K562 (cell line): Measurements from ENCODE around the gene ATP13A4. TPM values are rescaled to one million over a fixed set of nuclear protein-coding genes. Genes with fewer than 3 reads are reported as not detected.
A peak's percentile ranks its signal among the peaks of the same experiment; 100 is the strongest.

Experiments
- ARID1B ChIP-seq: fragments of 450-650 bp; IDR thresholded peaks from 2 replicates; pipeline ENCODE4 v1.6.1; 2016; ENCODE audit warnings: antibody characterized with exemption, mild to moderate bottlenecking, inconsistent platforms
- BRF1 ChIP-seq: IDR thresholded peaks from 3 replicates; pipeline ENCODE4 v1.6.1; 2011; ENCODE audit warnings: borderline replicate concordance, mild to moderate bottlenecking; ENCODE audit not compliant: insufficient read length; ENCODE audit errors: extremely low read depth
- CBX1 ChIP-seq: sonication (generic); IDR thresholded peaks from 2 replicates; pipeline ENCODE4 v1.6.1; 2016; ENCODE audit warnings: antibody characterized with exemption, low read depth, mild to moderate bottlenecking
- CEBPG ChIP-seq, 3 experiments: fragments of 200-800 bp in 1 of 3; sonication (Bioruptor generic) in 1 of 3; sonication (generic) in 1 of 3; formaldehyde crosslinking in 1 of 3; IDR thresholded peaks in 2 of 3; conservative IDR thresholded peaks in 1 of 3; 2 replicates each; pipeline versions ENCODE4 v1.6.1 to v1.8.0; 2016 to 2022; ENCODE audit warnings: missing compliant biosample characterization in 2 of 3, missing genetic modification characterization in 2 of 3, mild to moderate bottlenecking in 1 of 3, missing genetic modification reagents in 1 of 3
- NFE2 ChIP-seq: IDR thresholded peaks from 2 replicates; pipeline ENCODE4 v1.6.1; 2014; ENCODE audit warnings: antibody characterized with exemption, low read depth
- RBM25 ChIP-seq: fragments of 200-400 bp; formaldehyde crosslinking; IDR thresholded peaks from 2 replicates; pipeline ENCODE4 v1.6.1; 2018; ENCODE audit warnings: low read length, low read depth, moderate library complexity; ENCODE audit not compliant: severe bottlenecking
- RBM39 ChIP-seq: fragments of 200-400 bp; formaldehyde crosslinking; optimal IDR thresholded peaks from 2 replicates; pipeline ENCODE3; 2018; ENCODE audit warnings: low read depth, low read length
- SIRT6 ChIP-seq: IDR thresholded peaks from one replicate; pipeline ENCODE4 v1.6.1; 2012; ENCODE audit warnings: low read depth, mild to moderate bottlenecking, control low read depth, inconsistent platforms, low read length, moderate library complexity
- SREBF1 ChIP-seq: fragments of 150-350 bp; IDR thresholded peaks from 2 replicates; pipeline ENCODE4 v1.6.1; 2014; ENCODE audit warnings: antibody characterized with exemption, low read depth, low read length, borderline replicate concordance
- TEAD4 ChIP-seq, 2 experiments: sonication (generic) in 1 of 2; formaldehyde crosslinking in 1 of 2; IDR thresholded peaks; 2 replicates each; pipeline versions ENCODE4 v1.6.1 to v1.8.0; 2012 to 2022; ENCODE audit warnings: borderline replicate concordance in 1 of 2, inconsistent platforms in 1 of 2, low read length in 1 of 2, mild to moderate bottlenecking in 1 of 2, missing genetic modification reagents in 1 of 2
- TRIM24 ChIP-seq, 2 experiments: fragments of 450-650 bp; IDR thresholded peaks; 2 replicates each; pipeline ENCODE4 v1.6.1; 2016
- ZNF507 ChIP-seq: conservative IDR thresholded peaks from 2 replicates; pipeline ENCODE4 v1.6.1; 2017; ENCODE audit warnings: missing genetic modification characterization, missing compliant biosample characterization
- ZNF561 ChIP-seq: fragments of 450-650 bp; formaldehyde crosslinking; conservative IDR thresholded peaks from 2 replicates; pipeline ENCODE4 v1.4.0; 2020; ENCODE audit warnings: mild to moderate bottlenecking, moderate library complexity
- ZSCAN29 ChIP-seq: fragments of 450-650 bp; IDR thresholded peaks from 2 replicates; pipeline ENCODE4 v1.6.1; 2017
- polyA plus RNA-seq, 8 experiments: library from polyadenylated mRNA; depleted of rRNA in 4 of 8; stranded (reverse) in 5 of 8; unstranded in 3 of 8; fragments of >200 nt; fragmentation: Nextera tagmentation in 2 of 8; fragmentation: Illumina TruSeq in 1 of 8; extraction: Ambion mirVana in 2 of 8; extraction: Trizol in 1 of 8; gene quantifications; 2 replicates each; pipeline versions ENCODE4 v1.2.1 to v1.2.3, GENCODE V29; 2011 to 2014; ENCODE audit warnings: inconsistent platforms in 1 of 8, missing spikeins in 1 of 8
- total RNA-seq, 7 experiments: library from RNA; depleted of rRNA in 6 of 7; stranded (reverse); fragments of >200 nt in 6 of 7; fragmentation: Illumina TruSeq in 2 of 7; extraction: Trizol in 2 of 7; gene quantifications; 2 replicates each; pipeline versions ENCODE4 v1.2.1 to v1.2.3, GENCODE V29; 2011 to 2021; ENCODE audit warnings: low replicate concordance in 1 of 7
- TF ChIP-seq, protein P1 (sequence below): sonication (generic); formaldehyde crosslinking; IDR thresholded peaks from 2 replicates; pipeline ENCODE4 v1.8.0; 2023; ENCODE audit warnings: mild to moderate bottlenecking, missing genetic modification reagents
- TF ChIP-seq, protein P2 (sequence below): fragments of 450-650 bp; IDR thresholded peaks from 2 replicates; pipeline ENCODE4 v1.6.1; 2016; ENCODE audit warnings: antibody characterized with exemption
- TF ChIP-seq, protein P3 (sequence below): sonication (generic); formaldehyde crosslinking; IDR thresholded peaks from 2 replicates; pipeline ENCODE4 v1.8.0; 2022; ENCODE audit warnings: mild to moderate bottlenecking, missing genetic modification reagents

ATP13A4 gene
- total and polyA plus RNA-seq, 9 of the 15 experiments (the other 6 are each of a cell fraction or from before 2014, with no cell fraction given) = 0.03 to 0.14 (median 0.07) TPM; not detected in 6

DNA sequence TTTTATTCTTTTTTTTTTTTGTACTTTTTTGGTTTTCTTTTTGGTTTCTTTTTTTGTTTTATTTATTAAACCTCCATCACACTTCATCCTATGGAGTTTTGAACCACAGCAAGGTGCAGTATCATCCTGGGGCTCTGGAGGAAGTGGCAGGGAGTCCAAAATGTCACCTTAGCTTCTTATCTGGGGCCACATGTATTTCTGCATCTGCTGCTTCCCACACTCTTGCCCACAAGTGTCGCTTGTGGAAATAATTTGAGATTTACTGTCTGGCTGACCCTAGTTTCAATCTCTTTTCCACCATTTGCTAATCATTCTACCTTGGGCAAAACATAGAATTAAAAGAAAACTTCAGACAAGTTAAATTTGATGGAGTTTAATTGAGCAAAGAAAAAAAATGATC is 44.7 kb upstream of the ATP13A4 start (continued):
- peak; percentile 86 for TF ChIP-seq TEAD4 (IDR thresholded peaks at IDR 0.05; ENCODE audit: low read length)
- TF ChIP-seq TEAD4 (CRISPR knock-in tag; IDR thresholded peaks at IDR 0.05; ENCODE audit: borderline replicate concordance) = no peak
- TF ChIP-seq RBM39 = no peak
- TF ChIP-seq TRIM24 (IDR thresholded peaks at IDR 0.05) = 0 out of 4 replicates have a peak, but pooled peaks of 1 of the 2 experiments have one; percentile 20
- TF ChIP-seq SIRT6 = no peak
- no peak for TF ChIP-seq NFE2
- TF ChIP-seq, protein P1, sequence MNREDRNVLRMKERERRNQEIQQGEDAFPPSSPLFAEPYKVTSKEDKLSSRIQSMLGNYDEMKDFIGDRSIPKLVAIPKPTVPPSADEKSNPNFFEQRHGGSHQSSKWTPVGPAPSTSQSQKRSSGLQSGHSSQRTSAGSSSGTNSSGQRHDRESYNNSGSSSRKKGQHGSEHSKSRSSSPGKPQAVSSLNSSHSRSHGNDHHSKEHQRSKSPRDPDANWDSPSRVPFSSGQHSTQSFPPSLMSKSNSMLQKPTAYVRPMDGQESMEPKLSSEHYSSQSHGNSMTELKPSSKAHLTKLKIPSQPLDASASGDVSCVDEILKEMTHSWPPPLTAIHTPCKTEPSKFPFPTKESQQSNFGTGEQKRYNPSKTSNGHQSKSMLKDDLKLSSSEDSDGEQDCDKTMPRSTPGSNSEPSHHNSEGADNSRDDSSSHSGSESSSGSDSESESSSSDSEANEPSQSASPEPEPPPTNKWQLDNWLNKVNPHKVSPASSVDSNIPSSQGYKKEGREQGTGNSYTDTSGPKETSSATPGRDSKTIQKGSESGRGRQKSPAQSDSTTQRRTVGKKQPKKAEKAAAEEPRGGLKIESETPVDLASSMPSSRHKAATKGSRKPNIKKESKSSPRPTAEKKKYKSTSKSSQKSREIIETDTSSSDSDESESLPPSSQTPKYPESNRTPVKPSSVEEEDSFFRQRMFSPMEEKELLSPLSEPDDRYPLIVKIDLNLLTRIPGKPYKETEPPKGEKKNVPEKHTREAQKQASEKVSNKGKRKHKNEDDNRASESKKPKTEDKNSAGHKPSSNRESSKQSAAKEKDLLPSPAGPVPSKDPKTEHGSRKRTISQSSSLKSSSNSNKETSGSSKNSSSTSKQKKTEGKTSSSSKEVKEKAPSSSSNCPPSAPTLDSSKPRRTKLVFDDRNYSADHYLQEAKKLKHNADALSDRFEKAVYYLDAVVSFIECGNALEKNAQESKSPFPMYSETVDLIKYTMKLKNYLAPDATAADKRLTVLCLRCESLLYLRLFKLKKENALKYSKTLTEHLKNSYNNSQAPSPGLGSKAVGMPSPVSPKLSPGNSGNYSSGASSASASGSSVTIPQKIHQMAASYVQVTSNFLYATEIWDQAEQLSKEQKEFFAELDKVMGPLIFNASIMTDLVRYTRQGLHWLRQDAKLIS = no peak
- no peak for TF ChIP-seq ZNF561 (CRISPR knock-in tag)
- TF ChIP-seq BRF1 = no peak
- TF ChIP-seq CBX1 = no peak
- no peak for TF ChIP-seq ZSCAN29
- TF ChIP-seq ARID1B = peak; percentile 51
- no peak for TF ChIP-seq CEBPG (CRISPR knock-in tag; IDR thresholded peaks at IDR 0.05)
- TF ChIP-seq CEBPG (tag; conservative IDR thresholded peaks at IDR 0.05 in 1 of 2, IDR thresholded peaks at IDR 0.05 in 1 of 2) = no peak
- TF ChIP-seq, protein P2, sequence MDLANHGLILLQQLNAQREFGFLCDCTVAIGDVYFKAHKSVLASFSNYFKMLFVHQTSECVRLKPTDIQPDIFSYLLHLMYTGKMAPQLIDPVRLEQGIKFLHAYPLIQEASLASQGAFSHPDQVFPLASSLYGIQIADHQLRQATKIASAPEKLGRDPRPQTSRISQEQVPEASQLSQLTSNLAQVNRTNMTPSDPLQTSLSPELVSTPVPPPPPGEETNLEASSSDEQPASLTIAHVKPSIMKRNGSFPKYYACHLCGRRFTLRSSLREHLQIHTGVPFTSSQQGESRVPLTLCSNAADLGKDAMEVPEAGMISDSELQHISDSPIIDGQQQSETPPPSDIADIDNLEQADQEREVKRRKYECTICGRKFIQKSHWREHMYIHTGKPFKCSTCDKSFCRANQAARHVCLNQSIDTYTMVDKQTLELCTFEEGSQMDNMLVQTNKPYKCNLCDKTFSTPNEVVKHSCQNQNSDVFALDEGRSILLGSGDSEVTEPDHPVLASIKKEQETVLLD = no peak
- no peak for TF ChIP-seq SREBF1
- TF ChIP-seq ZNF507 (tag) = no peak
- TF ChIP-seq, protein P3, sequence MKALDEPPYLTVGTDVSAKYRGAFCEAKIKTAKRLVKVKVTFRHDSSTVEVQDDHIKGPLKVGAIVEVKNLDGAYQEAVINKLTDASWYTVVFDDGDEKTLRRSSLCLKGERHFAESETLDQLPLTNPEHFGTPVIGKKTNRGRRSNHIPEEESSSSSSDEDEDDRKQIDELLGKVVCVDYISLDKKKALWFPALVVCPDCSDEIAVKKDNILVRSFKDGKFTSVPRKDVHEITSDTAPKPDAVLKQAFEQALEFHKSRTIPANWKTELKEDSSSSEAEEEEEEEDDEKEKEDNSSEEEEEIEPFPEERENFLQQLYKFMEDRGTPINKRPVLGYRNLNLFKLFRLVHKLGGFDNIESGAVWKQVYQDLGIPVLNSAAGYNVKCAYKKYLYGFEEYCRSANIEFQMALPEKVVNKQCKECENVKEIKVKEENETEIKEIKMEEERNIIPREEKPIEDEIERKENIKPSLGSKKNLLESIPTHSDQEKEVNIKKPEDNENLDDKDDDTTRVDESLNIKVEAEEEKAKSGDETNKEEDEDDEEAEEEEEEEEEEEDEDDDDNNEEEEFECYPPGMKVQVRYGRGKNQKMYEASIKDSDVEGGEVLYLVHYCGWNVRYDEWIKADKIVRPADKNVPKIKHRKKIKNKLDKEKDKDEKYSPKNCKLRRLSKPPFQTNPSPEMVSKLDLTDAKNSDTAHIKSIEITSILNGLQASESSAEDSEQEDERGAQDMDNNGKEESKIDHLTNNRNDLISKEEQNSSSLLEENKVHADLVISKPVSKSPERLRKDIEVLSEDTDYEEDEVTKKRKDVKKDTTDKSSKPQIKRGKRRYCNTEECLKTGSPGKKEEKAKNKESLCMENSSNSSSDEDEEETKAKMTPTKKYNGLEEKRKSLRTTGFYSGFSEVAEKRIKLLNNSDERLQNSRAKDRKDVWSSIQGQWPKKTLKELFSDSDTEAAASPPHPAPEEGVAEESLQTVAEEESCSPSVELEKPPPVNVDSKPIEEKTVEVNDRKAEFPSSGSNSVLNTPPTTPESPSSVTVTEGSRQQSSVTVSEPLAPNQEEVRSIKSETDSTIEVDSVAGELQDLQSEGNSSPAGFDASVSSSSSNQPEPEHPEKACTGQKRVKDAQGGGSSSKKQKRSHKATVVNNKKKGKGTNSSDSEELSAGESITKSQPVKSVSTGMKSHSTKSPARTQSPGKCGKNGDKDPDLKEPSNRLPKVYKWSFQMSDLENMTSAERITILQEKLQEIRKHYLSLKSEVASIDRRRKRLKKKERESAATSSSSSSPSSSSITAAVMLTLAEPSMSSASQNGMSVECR (CRISPR knock-in tag) = no peak
- no peak for TF ChIP-seq RBM25
